Erythroblast (primary cell): ENCODE results near the gene CABLES1.
"Not testable (repeated sequence)": the region's sequence is repeated elsewhere in the genome, so short reads cannot be mapped to it uniquely, and the experiment has no call there.

Experiments
- DNase-seq, 2 experiments: peaks; one replicate each; lab custom pipeline; 2025; lab: John Stamatoyannopoulos, UW
- GATA1 ChIP-seq: IDR thresholded peaks from 2 replicates; pipeline ENCODE4 v1.6.1; 2011; ENCODE audit warnings: low read depth, mild to moderate bottlenecking, control low read depth, low read length, moderate library complexity
- POLR2A ChIP-seq: IDR thresholded peaks from 2 replicates; pipeline ENCODE4 v1.6.1; 2011; ENCODE audit warnings: mild to moderate bottlenecking, low read length

Gene CABLES1

DNA sequence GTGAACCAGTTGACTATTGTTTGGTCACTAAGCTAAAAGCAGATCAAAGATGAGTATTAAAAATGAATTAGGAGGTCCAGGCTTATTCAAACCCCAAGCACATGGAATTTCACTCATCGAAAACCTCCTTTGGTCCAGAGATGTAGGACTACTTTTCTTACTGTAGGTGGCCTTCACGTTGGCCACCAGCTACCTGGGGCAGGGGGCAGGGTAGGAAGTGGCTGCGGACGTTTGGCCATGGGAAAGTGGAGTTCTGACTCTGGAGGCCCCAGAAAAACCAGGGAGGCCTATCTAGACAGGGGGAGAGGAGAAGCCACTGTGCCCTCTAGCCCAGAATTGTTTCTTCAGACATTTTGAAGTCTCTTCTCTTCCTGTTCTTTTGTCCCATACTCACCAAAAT lies 31.8 kb upstream of the CABLES1 start:
- TF ChIP-seq POLR2A (no peak), GATA1 (no peak)
- DNase-seq: no peak

- DNase-seq: no peak
- TF ChIP-seq GATA1 (no peak), POLR2A (no peak)
Observed at GRCh38 chr18:23105030-23105429, 30.3 kb upstream of the CABLES1 start.

- no peak for TF ChIP-seq GATA1
- TF ChIP-seq POLR2A: no peak
- DNase-seq: no peak
Observed at GRCh38 chr18:23105581-23106219, 29.6 kb upstream of the CABLES1 start.

- TF ChIP-seq POLR2A (no peak), GATA1 (no peak)
- DNase-seq: no peak
Observed at GRCh38 chr18:23106575-23106974, 28.7 kb upstream of the CABLES1 start.

DNA sequence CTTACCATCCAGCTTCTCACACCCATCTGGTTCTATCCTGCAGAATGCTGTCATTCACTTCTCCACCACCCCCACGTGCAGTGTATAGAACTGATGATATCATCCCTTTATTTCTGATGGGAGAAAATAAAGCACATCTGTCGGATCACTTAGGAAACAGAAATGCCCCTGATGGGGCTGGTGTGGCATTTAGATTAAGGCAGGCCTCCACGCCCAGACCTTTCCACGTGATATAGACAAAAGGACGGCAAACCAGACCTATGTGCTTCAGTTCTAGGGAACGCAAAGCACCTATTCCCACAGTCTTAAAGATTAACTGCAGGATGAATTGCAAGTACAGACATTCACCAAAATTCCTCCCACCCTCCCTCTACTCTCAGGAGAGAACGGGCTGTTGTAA lies 27.6 kb upstream of the CABLES1 start:
- TF ChIP-seq POLR2A: no peak
- TF ChIP-seq GATA1: no peak
- no peak for DNase-seq

- DNase-seq: no peak
Observed at GRCh38 chr18:23108496-23108895, 26.8 kb upstream of the CABLES1 start.

DNA sequence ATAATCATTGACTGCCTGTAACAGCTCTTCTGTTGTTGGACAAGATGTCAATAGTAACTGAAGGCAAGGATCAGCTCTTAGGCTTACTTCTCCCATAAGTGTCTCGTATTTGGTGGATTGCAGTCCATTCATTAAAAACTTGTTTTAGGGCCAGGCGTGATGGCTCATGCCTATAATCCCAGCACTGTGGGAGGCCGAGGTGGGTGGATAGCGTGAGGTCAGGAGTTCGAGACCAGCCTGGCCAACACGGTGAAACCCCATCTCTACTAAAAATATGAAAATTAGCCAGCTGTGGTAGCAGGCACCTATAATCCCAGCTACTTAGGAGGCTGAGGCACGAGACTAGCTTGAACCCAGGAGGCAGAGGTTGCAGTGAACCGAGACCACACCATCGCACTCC lies 26.1 kb upstream of the CABLES1 start:
- not testable (repeated sequence) for DNase-seq

More at GRCh38 chr18:23108496-23108895, 26.8 kb upstream of the CABLES1 start:
- TF ChIP-seq GATA1 (no peak), POLR2A (no peak)

DNA sequence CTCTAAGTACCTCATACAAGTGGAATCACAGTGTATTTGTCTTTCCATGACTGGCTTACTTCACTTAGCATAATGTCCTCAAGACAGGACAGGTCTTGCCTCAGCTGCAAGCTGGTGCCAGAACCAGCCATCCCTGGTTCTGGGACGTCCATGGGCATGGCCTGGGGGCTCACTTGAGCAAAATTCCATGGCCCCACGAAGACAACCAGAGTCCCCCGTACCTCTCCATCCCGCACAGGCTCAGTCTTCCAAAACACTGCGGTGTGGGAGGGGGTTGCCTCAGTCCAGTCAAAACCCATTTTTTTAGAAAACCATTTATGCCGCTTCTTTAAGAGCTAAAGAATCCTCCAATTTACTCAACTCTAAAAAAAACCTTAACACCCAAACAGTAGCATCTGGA lies 21.7 kb upstream of the CABLES1 start:
- TF ChIP-seq POLR2A (no peak), GATA1 (no peak)

DNA sequence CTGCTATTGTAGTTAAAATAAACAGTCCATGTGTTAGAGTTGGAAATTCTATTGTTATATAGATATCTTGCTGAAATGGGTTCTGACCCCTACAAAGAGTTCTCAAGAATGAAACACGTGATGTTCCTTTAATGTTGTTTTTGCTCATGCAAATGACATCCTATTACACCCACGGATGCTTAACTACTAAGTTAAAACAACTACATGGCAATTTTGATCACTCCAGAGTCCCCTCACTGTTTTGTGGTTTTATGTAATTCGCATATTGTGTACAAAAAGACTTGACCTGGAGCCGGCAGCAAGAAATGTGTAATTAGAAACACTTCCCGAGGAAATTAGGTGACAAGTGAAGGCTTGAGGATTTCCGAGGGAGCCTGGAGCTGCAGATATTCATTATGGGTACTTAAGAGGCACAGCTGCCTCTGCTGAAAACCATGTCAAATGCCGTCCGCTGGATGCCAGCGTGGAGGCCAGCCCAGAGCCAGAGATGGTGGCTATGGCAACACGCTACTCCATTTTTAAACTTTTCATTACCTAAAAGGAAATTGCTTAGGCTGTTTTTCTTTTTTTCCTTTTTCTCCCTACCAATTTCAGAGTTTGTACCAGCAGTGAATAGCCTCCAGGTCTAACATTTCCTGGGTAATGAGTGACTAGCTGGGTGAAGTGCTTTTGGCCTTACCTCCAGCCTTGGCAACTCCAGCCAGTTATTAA lies 21.0 kb upstream of the CABLES1 start:
- no peak for TF ChIP-seq GATA1
- DNase-seq: no peak

More for the DNA sequence above, 21.7 kb upstream of the CABLES1 start:
- DNase-seq: no peak

- no peak for TF ChIP-seq GATA1
- TF ChIP-seq POLR2A: no peak
- no peak for DNase-seq
Observed at GRCh38 chr18:23114911-23115310, 20.4 kb upstream of the CABLES1 start.

- TF ChIP-seq GATA1: no peak
- no peak for TF ChIP-seq POLR2A
- DNase-seq: no peak
Observed at GRCh38 chr18:23115683-23116096, 19.6 kb upstream of the CABLES1 start.

GRCh38 chr18:23121133-23121532 lies 14.2 kb upstream of the CABLES1 start:
- no peak for DNase-seq
- TF ChIP-seq GATA1: no peak
- no peak for TF ChIP-seq POLR2A

DNA sequence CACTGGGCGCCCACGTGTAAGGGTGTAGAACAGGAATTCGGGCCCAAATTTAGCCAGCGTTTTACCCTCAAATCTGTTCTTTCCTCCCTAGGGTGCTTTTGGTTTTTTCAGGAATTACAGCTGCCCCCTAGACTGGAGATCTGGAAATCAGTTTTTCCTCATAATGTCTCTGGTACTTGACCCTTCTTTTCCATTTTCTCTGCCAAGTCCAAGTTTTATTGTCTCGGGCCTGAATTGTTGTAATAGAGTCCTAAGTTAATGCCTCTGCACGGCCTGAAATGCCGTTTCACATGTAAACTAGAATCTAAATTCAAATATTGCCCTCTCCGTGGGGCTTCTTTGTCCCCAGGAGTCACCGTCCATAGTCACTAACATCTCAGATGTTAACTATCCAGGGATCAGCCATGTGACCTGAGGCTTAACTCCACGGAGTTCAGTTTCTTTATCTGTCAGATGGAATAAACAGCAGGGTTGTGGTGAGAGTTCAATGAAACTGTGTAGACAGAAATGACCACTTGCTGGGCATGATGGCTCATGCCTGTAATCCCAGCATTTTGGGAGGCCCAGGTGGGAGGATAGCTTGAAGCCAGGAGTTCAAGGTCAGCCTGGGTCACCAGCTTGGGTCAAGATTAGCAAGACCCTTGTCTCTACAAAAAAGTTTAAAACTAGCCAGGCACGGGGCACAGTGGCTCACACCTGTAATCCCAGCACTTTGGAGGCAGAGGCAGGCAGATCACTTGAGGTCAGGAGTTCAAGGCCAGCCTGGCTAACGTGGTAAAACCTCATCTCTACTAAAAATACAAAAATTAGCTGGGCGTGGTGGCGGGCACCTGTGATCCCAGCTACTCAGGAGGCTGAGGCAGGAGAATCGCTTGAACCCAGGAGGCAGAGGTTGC lies 12.7 kb upstream of the CABLES1 start:
- TF ChIP-seq GATA1 (no peak), POLR2A (no peak)
- no peak for DNase-seq
